GM12892 (cell line): ENCODE results near the gene ZNF44.

Source experiments
- POLR2A ChIP-seq: IDR thresholded peaks from 2 replicates; pipeline ENCODE4 v1.6.1; 2011; ENCODE audit warnings: low read depth, low read length, control low read depth
- POLR2AphosphoS5 ChIP-seq: IDR thresholded peaks from 2 replicates; pipeline ENCODE4 v1.6.1; 2011; ENCODE audit warnings: low read depth, low read length, control low read depth
- TAF1 ChIP-seq: IDR thresholded peaks from 2 replicates; pipeline ENCODE4 v1.6.1; 2011; ENCODE audit warnings: low read depth, mild to moderate bottlenecking, control low read depth, low read length, borderline replicate concordance

GRCh38 chr19:12230751-12231733, 63.6 kb downstream of the ZNF44 start:
- TF ChIP-seq TAF1: no peak
- TF ChIP-seq POLR2A: no peak
- TF ChIP-seq POLR2AphosphoS5: no peak
